Mesendoderm (in vitro differentiated cells): Measurements from ENCODE around the gene NMT1.

ENCODE experiments used
- DNase-seq: peaks from one replicate; pipeline ENCODE4 v3.0.0; 2013
- H2AK5ac ChIP-seq: 2 replicates; pipeline ENCODE4 v1.6.1; 2013; ENCODE audit warnings: low read length, inconsistent platforms
- H2BK120ac ChIP-seq: 2 replicates; pipeline ENCODE4 v1.6.1; 2013; ENCODE audit warnings: low read depth, mild to moderate bottlenecking, low read length, moderate library complexity, mixed read lengths
- H2BK15ac ChIP-seq: replicated peaks from 2 replicates; pipeline ENCODE4 v1.6.1; 2013; ENCODE audit warnings: low read depth, mild to moderate bottlenecking, moderate library complexity
- H2BK5ac ChIP-seq: 2 replicates; pipeline ENCODE4 v1.6.1; 2013; ENCODE audit warnings: low read length, inconsistent platforms
- H3K18ac ChIP-seq: 2 replicates; pipeline ENCODE4 v1.6.1; 2013; ENCODE audit warnings: mild to moderate bottlenecking, low read length, mixed read lengths
- H3K23ac ChIP-seq: one replicate; pipeline ENCODE4 v1.6.1; 2013; ENCODE audit warnings: low read length
- H3K27ac ChIP-seq: 2 replicates; pipeline ENCODE4 v1.5.1; 2013; ENCODE audit warnings: low read depth, mild to moderate bottlenecking, inconsistent platforms, low read length, moderate library complexity
- H3K27me3 ChIP-seq: 2 replicates; pipeline ENCODE4 v1.6.1; 2013; ENCODE audit warnings: low read length, control low read depth, mild to moderate bottlenecking, inconsistent platforms; ENCODE audit not compliant: insufficient read depth, poor library complexity
- H3K36me3 ChIP-seq: 2 replicates; pipeline ENCODE4 v1.6.1; 2013; ENCODE audit warnings: low read length, inconsistent platforms; ENCODE audit not compliant: control insufficient read depth, insufficient read depth
- H3K4ac ChIP-seq: one replicate; pipeline ENCODE4 v1.6.1; 2013; ENCODE audit warnings: low read depth, mild to moderate bottlenecking, low read length, moderate library complexity
- H3K4me1 ChIP-seq: 2 replicates; pipeline ENCODE4 v1.6.1; 2013; ENCODE audit warnings: low read depth, low read length, inconsistent platforms; ENCODE audit not compliant: control insufficient read depth
- H3K4me2 ChIP-seq: 2 replicates; pipeline ENCODE4 v1.6.1; 2013; ENCODE audit warnings: low read length
- H3K4me3 ChIP-seq: 2 replicates; pipeline ENCODE4 v1.5.1; 2013; ENCODE audit warnings: mild to moderate bottlenecking, low read length
- H3K56ac ChIP-seq: one replicate; pipeline ENCODE4 v1.6.1; 2013; ENCODE audit warnings: low read length
- H3K79me1 ChIP-seq: 2 replicates; pipeline ENCODE4 v1.6.1; 2013; ENCODE audit warnings: low read length, inconsistent platforms
- H3K79me2 ChIP-seq: 2 replicates; pipeline ENCODE4 v1.6.1; 2013; ENCODE audit warnings: mild to moderate bottlenecking, low read length; ENCODE audit not compliant: control insufficient read depth, insufficient read depth
- H3K9ac ChIP-seq: 2 replicates; pipeline ENCODE4 v1.6.1; 2013; ENCODE audit warnings: low read length, inconsistent platforms
- H4K5ac ChIP-seq: one replicate; pipeline ENCODE4 v1.6.1; 2013; ENCODE audit warnings: low read length
- H4K8ac ChIP-seq: one replicate; pipeline ENCODE4 v1.6.1; 2013; ENCODE audit warnings: low read depth, mild to moderate bottlenecking, control low read depth, low read length, moderate library complexity
- WGBS: extraction: QIAGEN DNeasy Blood & Tissue Kit; methylation state at CpG from one replicate; pipeline ENCODE4 v1.1.7; 2013; ENCODE audit warnings: low lambda C conversion rate, missing lambda C conversion rate; ENCODE audit not compliant: insufficient coverage; ENCODE audit errors: extremely low coverage; 5-methylcytosine and 5-hydroxymethylcytosine counted together

Gene NMT1

DNA sequence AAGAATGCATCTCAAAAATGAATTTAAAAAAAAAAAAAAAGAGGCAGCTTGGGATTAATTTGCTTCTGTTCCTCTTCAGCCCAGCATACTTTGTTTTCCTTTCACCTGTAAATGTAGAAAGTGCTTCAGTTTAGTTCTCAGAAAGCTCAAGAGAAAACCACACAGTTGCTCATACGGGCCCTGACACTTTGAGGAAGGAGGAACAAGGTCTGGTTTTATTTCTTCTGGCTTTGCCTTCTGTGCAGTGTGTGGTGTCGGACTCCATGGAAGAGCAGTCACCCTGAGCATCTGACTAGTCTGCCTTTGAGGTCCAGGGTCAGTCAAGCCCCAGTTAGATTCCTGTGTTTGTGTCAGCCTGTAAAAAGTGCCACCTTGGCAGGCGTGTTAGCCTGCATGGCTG, 27.6 kb downstream of the NMT1 start:
- no peak overlapping the region for H2BK15ac ChIP-seq
- H3K4me2 ChIP-seq, result no peak overlapping the region
- peaks cover 4% of the 10 kb centered on the region for H3K79me1 ChIP-seq
- H3K56ac ChIP-seq, result no peak overlapping the region
- H3K18ac ChIP-seq, result no peak overlapping the region
- H2AK5ac ChIP-seq, result no peak overlapping the region
- no peak overlapping the region for H2BK5ac ChIP-seq
- H3K4me3 ChIP-seq, result no peak overlapping the region
- no peak overlapping the region for H3K9ac ChIP-seq
- H3K4me1 ChIP-seq, result no peaks in the 10 kb centered on the region
- H3K36me3 ChIP-seq, result peaks cover 17% of the 10 kb centered on the region
- H3K79me2 ChIP-seq, result no peaks in the 10 kb centered on the region
- no peak overlapping the region for H3K27ac ChIP-seq
- no CpG with 5 or more reads among the region's 3 CpGs for WGBS
- no peak overlapping the region for H4K8ac ChIP-seq
- DNase-seq, result no peak
- no peak overlapping the region for H4K5ac ChIP-seq
- no peak overlapping the region for H2BK120ac ChIP-seq
- no peak overlapping the region for H3K4ac ChIP-seq
- H3K27me3 ChIP-seq, result no peaks in the 10 kb centered on the region
- H3K23ac ChIP-seq, result no peak overlapping the region

- Histone ChIP-seq H3K27ac (no peak overlapping the region), H3K23ac (no peak overlapping the region), H2AK5ac (no peak overlapping the region), H3K4me3 (no peak overlapping the region), H4K8ac (no peak overlapping the region), H2BK15ac (no peak overlapping the region), H3K56ac (no peak overlapping the region), H3K4ac (no peak overlapping the region), H3K18ac (no peak overlapping the region), H3K9ac (no peak overlapping the region), H3K36me3 (peaks cover 17% of the 10 kb centered on the region), H4K5ac (no peak overlapping the region), H2BK5ac (no peak overlapping the region), H3K27me3 (no peaks in the 10 kb centered on the region), H3K4me2 (no peak overlapping the region), H3K79me2 (no peaks in the 10 kb centered on the region), H3K4me1 (no peaks in the 10 kb centered on the region), H3K79me1 (peaks cover 4% of the 10 kb centered on the region), H2BK120ac (no peak overlapping the region)
- WGBS, result no CpG with 5 or more reads among the region's 3 CpGs
- DNase-seq, result peak; percentile 44
These were observed 29.6 kb downstream of the NMT1 start for GRCh38 chr17:45090711-45091110.

- no peak overlapping the region for H3K27ac ChIP-seq
- H4K8ac ChIP-seq, result no peak overlapping the region
- DNase-seq, result no peak
- peaks cover 4% of the 10 kb centered on the region for H3K79me1 ChIP-seq
- no CpG with 5 or more reads among the region's 11 CpGs for WGBS
- no peak overlapping the region for H3K23ac ChIP-seq
- no peak overlapping the region for H2BK15ac ChIP-seq
- no peaks in the 10 kb centered on the region for H3K79me2 ChIP-seq
- H3K4me2 ChIP-seq, result no peak overlapping the region
- H3K18ac ChIP-seq, result no peak overlapping the region
- no peaks in the 10 kb centered on the region for H3K4me1 ChIP-seq
- H3K4ac ChIP-seq, result no peak overlapping the region
- no peak overlapping the region for H3K56ac ChIP-seq
- H2BK120ac ChIP-seq, result no peak overlapping the region
- no peak overlapping the region for H4K5ac ChIP-seq
- no peaks in the 10 kb centered on the region for H3K27me3 ChIP-seq
- no peak overlapping the region for H3K4me3 ChIP-seq
- no peak overlapping the region for H2AK5ac ChIP-seq
- H3K9ac ChIP-seq, result no peak overlapping the region
- no peak overlapping the region for H2BK5ac ChIP-seq
- peaks cover 20% of the 10 kb centered on the region for H3K36me3 ChIP-seq
These were observed 30.8 kb downstream of the NMT1 start for GRCh38 chr17:45091778-45092425.

GRCh38 chr17:45092911-45093430, 31.9 kb downstream of the NMT1 start:
- Histone ChIP-seq H3K4me3 (no peak overlapping the region), H3K79me2 (no peaks in the 10 kb centered on the region), H4K8ac (no peak overlapping the region), H2AK5ac (no peak overlapping the region), H4K5ac (no peak overlapping the region), H3K27me3 (no peaks in the 10 kb centered on the region), H2BK5ac (no peak overlapping the region), H3K9ac (no peak overlapping the region), H3K56ac (no peak overlapping the region), H3K18ac (no peak overlapping the region), H3K36me3 (peaks cover 22% of the 10 kb centered on the region), H3K4me2 (no peak overlapping the region), H3K4me1 (no peaks in the 10 kb centered on the region), H3K23ac (no peak overlapping the region), H2BK15ac (no peak overlapping the region), H3K4ac (no peak overlapping the region), H3K27ac (no peak overlapping the region), H3K79me1 (peaks cover 3% of the 10 kb centered on the region), H2BK120ac (no peak overlapping the region)
- no CpG with 5 or more reads among the region's 6 CpGs for WGBS
- peak; percentile 55 for DNase-seq

- no peak overlapping the region for H3K56ac ChIP-seq
- no CpG with 5 or more reads among the region's 13 CpGs for WGBS
- H3K79me1 ChIP-seq, result peaks cover 2% of the 10 kb centered on the region
- H2BK5ac ChIP-seq, result no peak overlapping the region
- H2BK15ac ChIP-seq, result no peak overlapping the region
- H3K18ac ChIP-seq, result no peak overlapping the region
- H3K4me1 ChIP-seq, result no peaks in the 10 kb centered on the region
- H3K36me3 ChIP-seq, result peaks cover 22% of the 10 kb centered on the region
- H3K27ac ChIP-seq, result no peak overlapping the region
- H4K8ac ChIP-seq, result no peak overlapping the region
- no peaks in the 10 kb centered on the region for H3K27me3 ChIP-seq
- no peak overlapping the region for H3K4me3 ChIP-seq
- no peak overlapping the region for H2AK5ac ChIP-seq
- no peak for DNase-seq
- H3K4me2 ChIP-seq, result no peak overlapping the region
- no peak overlapping the region for H4K5ac ChIP-seq
- H3K9ac ChIP-seq, result no peak overlapping the region
- no peak overlapping the region for H2BK120ac ChIP-seq
- no peak overlapping the region for H3K23ac ChIP-seq
- H3K4ac ChIP-seq, result no peak overlapping the region
- H3K79me2 ChIP-seq, result no peaks in the 10 kb centered on the region
These were observed 32.5 kb downstream of the NMT1 start for GRCh38 chr17:45093444-45094110.
